HepG2 (cell line): ENCODE data around the gene SLIT3. TPM values are rescaled to one million over a fixed set of nuclear protein-coding genes. Genes with fewer than 3 reads are reported as not detected.

Experiments
- ATAC-seq: fragments of 200-7000 bp; cut with Tn5 transposase; 3 replicates; pipeline ENCODE4 v1.9.1; 2020; ENCODE audit warnings: mild to moderate bottlenecking, moderate library complexity
- BruUV-seq: library from RNA; stranded (reverse); fragments of 400-500 nt; replicated peaks from 2 replicates; lab custom pipeline; 2021; lab: Mats Ljungman, UMichigan
- CTCF ChIA-PET: fragments of 300-600 bp; formaldehyde crosslinking; extraction: SDS; loops from one replicate; lab custom pipeline; 2021; ENCODE audit warnings: low total read pairs, inconsistent platforms, low intra/inter-chr PET ratio; lab: Yijun Ruan, JAX
- POLR2A ChIA-PET: fragments of 350-600 bp; sonication (Branson Sonifier 250); formaldehyde crosslinking; loops from one replicate; lab custom pipeline; 2020; ENCODE audit warnings: antibody characterized with exemption, inconsistent platforms; lab: Yijun Ruan, JAX
- DNase-seq: peaks from one replicate; pipeline ENCODE4 v3.0.0-alpha.2; 2015; ENCODE audit warnings: low spot score
- FAIRE-seq: peaks from 3 replicates; lab custom pipeline; 2011; peaks lifted over from hg19 to GRCh38; lab: Jason Lieb, UNC
- H2AFZ ChIP-seq: one replicate; pipeline ENCODE4 v1.6.1; 2011; ENCODE audit warnings: low read length, inconsistent platforms
- H3K27ac ChIP-seq: fragments of 300-600 bp; 3 replicates; pipeline ENCODE4 v1.8.0; 2011; ENCODE audit warnings: mixed run types, mild to moderate bottlenecking, mixed read lengths, low read length, inconsistent platforms; ENCODE audit not compliant: insufficient read depth; ENCODE audit errors: extremely low read length
- H3K27me3 ChIP-seq, 2 experiments: fragments of 200-600 bp in 1 of 2; 2 replicates in 1 of 2; 3 replicates in 1 of 2; pipeline versions ENCODE4 v1.6.0 to v1.8.0; 2011; ENCODE audit warnings: low read length in 2 of 2, mild to moderate bottlenecking in 2 of 2, moderate library complexity in 2 of 2, inconsistent platforms in 1 of 2; ENCODE audit not compliant: insufficient read depth in 2 of 2, control insufficient read depth in 1 of 2
- H3K36me3 ChIP-seq, 2 experiments: fragments of 200-600 bp in 1 of 2; replicated peaks in 1 of 2; 2 replicates in 1 of 2; 3 replicates in 1 of 2; pipeline versions ENCODE4 v1.5.1 to v1.8.0; 2011; ENCODE audit warnings: low read length in 2 of 2, inconsistent platforms in 1 of 2; ENCODE audit not compliant: insufficient read depth in 2 of 2, control insufficient read depth in 1 of 2
- H3K4me1 ChIP-seq: 2 replicates; pipeline ENCODE4 v1.5.1; 2012; ENCODE audit warnings: low read length, inconsistent platforms; ENCODE audit not compliant: insufficient read depth
- H3K4me2 ChIP-seq: 2 replicates; pipeline ENCODE4 v1.6.0; 2011; ENCODE audit warnings: low read depth, low read length, inconsistent platforms
- H3K4me3 ChIP-seq, 3 experiments: fragments of 200-600 bp in 1 of 3; sonication (generic), shearing (Covaris generic) in 1 of 3; replicated peaks in 1 of 3; 2 replicates each; pipeline ENCODE4 v1.5.1; 2011 to 2016; ENCODE audit warnings: low read length in 3 of 3, inconsistent platforms in 2 of 3, low read depth in 2 of 3, mild to moderate bottlenecking in 2 of 3, control low read depth in 1 of 3, mixed read lengths in 1 of 3; ENCODE audit not compliant: insufficient read depth in 1 of 3
- H3K79me2 ChIP-seq: one replicate; pipeline ENCODE4 v1.6.1; 2011; ENCODE audit warnings: low read length, inconsistent platforms; ENCODE audit not compliant: insufficient read depth
- H3K9ac ChIP-seq: 2 replicates; pipeline ENCODE4 v1.6.0; 2011; ENCODE audit warnings: mild to moderate bottlenecking, low read depth, low read length, inconsistent platforms; ENCODE audit not compliant: insufficient read depth
- H3K9me3 ChIP-seq: 2 replicates; pipeline ENCODE4 v1.5.1; 2012; ENCODE audit warnings: mild to moderate bottlenecking, low read length
- H4K20me1 ChIP-seq: 2 replicates; pipeline ENCODE4 v1.6.0; 2011; ENCODE audit warnings: inconsistent platforms, mild to moderate bottlenecking, low read length, moderate library complexity; ENCODE audit not compliant: insufficient read depth
- NCOA5 ChIP-seq: sonication (generic); formaldehyde crosslinking; IDR thresholded peaks from 2 replicates; pipeline ENCODE4 v1.4.0; 2020; ENCODE audit warnings: missing genetic modification reagents
- RERE ChIP-seq: IDR thresholded peaks from 2 replicates; pipeline ENCODE4 v1.6.1; 2016; ENCODE audit warnings: low read depth, missing genetic modification reagents, missing compliant biosample characterization
- SIN3B ChIP-seq: fragments of 150-350 bp; IDR thresholded peaks from 2 replicates; pipeline ENCODE4 v1.6.1; 2014; ENCODE audit warnings: low read length
- SP1 ChIP-seq, 2 experiments: fragments of 450-650 bp in 1 of 2; sonication (generic) in 1 of 2; formaldehyde crosslinking in 1 of 2; IDR thresholded peaks; 2 replicates each; pipeline versions ENCODE4 v1.4.0 to v1.6.1; 2016 to 2020; ENCODE audit warnings: missing genetic modification reagents in 1 of 2
- TBL1XR1 ChIP-seq: fragments of 150-350 bp; IDR thresholded peaks from 2 replicates; pipeline ENCODE4 v1.6.1; 2014; ENCODE audit warnings: borderline replicate concordance, low read length; ENCODE audit not compliant: partially characterized antibody
- TFAP4 ChIP-seq: sonication (generic); IDR thresholded peaks from 2 replicates; pipeline ENCODE4 v1.6.1; 2016; ENCODE audit warnings: low read depth, borderline replicate concordance
- ZNF720 ChIP-seq: sonication (generic); formaldehyde crosslinking; IDR thresholded peaks from 2 replicates; pipeline ENCODE4 v1.4.0; 2020; ENCODE audit warnings: missing genetic modification reagents
- ZNF761 ChIP-seq: sonication (generic); formaldehyde crosslinking; conservative IDR thresholded peaks from 2 replicates; pipeline ENCODE4 v1.4.0; 2020; ENCODE audit warnings: mild to moderate bottlenecking, missing genetic modification reagents
- ZSCAN30 ChIP-seq: sonication (generic); formaldehyde crosslinking; IDR thresholded peaks from 2 replicates; pipeline ENCODE4 v1.5.0; 2020; ENCODE audit warnings: mild to moderate bottlenecking, missing genetic modification reagents
- WGBS: methylation state at CpG from one replicate; pipeline ENCODE4 v1.1.6; 2017; ENCODE audit warnings: low lambda C conversion rate; 5-methylcytosine and 5-hydroxymethylcytosine counted together
- in situ Hi-C: cut with HindIII; loops from 2 replicates; pipeline ENCODE4 v1.10.0; 2017; ENCODE audit warnings: low pct_unique_long_range_greater_than_20kb; ENCODE audit not compliant: extremely low pct_ligation_motif_present
- intact Hi-C: fragments of 100-400 bp; cut with micrococcal nuclease; formaldehyde crosslinking; loops from one replicate; pipeline ENCODE4 v1.10.0; 2022; ENCODE audit not compliant: unreplicated experiment
- polyA plus RNA-seq, 8 experiments: library from polyadenylated mRNA; depleted of rRNA in 3 of 8; stranded (reverse) in 7 of 8; unstranded in 1 of 8; fragments of >200 nt; fragmentation: Illumina TruSeq in 4 of 8; extraction: Trizol in 4 of 8; gene quantifications; 2 replicates each; pipeline versions ENCODE4 v1.2.1 to v1.2.3, GENCODE V29; 2011 to 2016; ENCODE audit warnings: low read depth in 4 of 8, missing spikeins in 1 of 8, mixed read lengths in 1 of 8; ENCODE audit not compliant: insufficient read depth in 1 of 8
- total RNA-seq, 5 experiments: library from RNA; depleted of rRNA; stranded (reverse); fragments of >200 nt; fragmentation: Illumina TruSeq; extraction: Trizol; gene quantifications; 2 replicates each; pipeline ENCODE4 v1.2.3, GENCODE V29; 2016; ENCODE audit warnings: low read depth in 1 of 5
- TF ChIP-seq, protein P1 (sequence below): sonication (generic); formaldehyde crosslinking; IDR thresholded peaks from 2 replicates; pipeline ENCODE4 v1.5.0; 2020; ENCODE audit warnings: missing genetic modification reagents

The SLIT3 gene
- total and polyA plus RNA-seq, 2 of the 13 experiments (the other 11 are each of a cell fraction or from before 2014, with no cell fraction given), result not detected

GRCh38 chr5:168943091-168943884 is 357.7 kb downstream of the SLIT3 start:
- H2AFZ ChIP-seq, result no peak overlapping the region
- H3K79me2 ChIP-seq, result no peaks in the 10 kb centered on the region
- intact Hi-C loops, result no loop called here
- no peak for TF ChIP-seq NCOA5 (CRISPR knock-in tag)
- TF ChIP-seq, protein P1, sequence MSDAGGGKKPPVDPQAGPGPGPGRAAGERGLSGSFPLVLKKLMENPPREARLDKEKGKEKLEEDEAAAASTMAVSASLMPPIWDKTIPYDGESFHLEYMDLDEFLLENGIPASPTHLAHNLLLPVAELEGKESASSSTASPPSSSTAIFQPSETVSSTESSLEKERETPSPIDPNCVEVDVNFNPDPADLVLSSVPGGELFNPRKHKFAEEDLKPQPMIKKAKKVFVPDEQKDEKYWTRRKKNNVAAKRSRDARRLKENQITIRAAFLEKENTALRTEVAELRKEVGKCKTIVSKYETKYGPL (CRISPR knock-in tag), result no peak
- no peak for FAIRE-seq
- H4K20me1 ChIP-seq, result no peaks in the 10 kb centered on the region
- ATAC-seq, result no peak
- H3K27ac ChIP-seq, result no peak overlapping the region
- no peak overlapping the region for H3K4me2 ChIP-seq
- no peak overlapping the region for H3K9ac ChIP-seq
- ChIA-PET CTCF (no interaction called here), POLR2A (no interaction called here)
- no peak overlapping the region for H3K4me3 ChIP-seq
- H3K36me3 ChIP-seq, result no peaks in the 10 kb centered on the region
- in situ Hi-C loops, result no loop called here
- no peaks in the 10 kb centered on the region for H3K9me3 ChIP-seq
- DNase-seq, result no peak
- WGBS, result 0% methylated on average over 2 of the region's 2 CpGs
- BruUV-seq, result no TSS peak
- H3K4me1 ChIP-seq, result no peaks in the 10 kb centered on the region
- peaks cover 0 to 3% of the 10 kb centered on the region in 2 experiments; a peak in 1 of 5 replicates for H3K27me3 ChIP-seq

DNA sequence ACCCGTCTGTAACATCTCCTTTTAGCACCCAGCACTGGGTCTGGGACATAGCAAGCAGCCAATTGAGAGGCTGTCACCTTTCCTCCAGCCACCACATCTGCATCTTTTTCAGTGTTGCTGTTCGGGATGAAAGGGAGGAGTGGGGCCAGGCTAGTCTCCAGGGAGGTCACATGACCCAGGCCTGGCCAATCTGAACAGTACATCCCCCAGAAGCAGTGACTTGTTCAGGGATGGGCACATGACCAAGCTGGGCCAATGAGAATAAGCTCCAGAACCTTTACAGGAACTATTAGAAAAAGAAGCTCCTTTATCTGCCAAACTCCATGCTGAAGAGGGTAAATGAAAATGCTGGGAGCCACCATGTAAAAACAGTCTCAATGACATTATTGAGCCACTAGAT is 359.0 kb downstream of the SLIT3 start:
- no peaks in the 10 kb centered on the region for H3K4me1 ChIP-seq
- FAIRE-seq (no peak), ATAC-seq (no peak), DNase-seq (no peak)
- no peak overlapping the region for H3K9ac ChIP-seq
- no peak overlapping the region for H3K4me2 ChIP-seq
- H2AFZ ChIP-seq, result no peak overlapping the region
- no peak overlapping the region for H3K27ac ChIP-seq
- CTCF ChIA-PET, result no interaction called here
- intact Hi-C loops (no loop called here), in situ Hi-C loops (no loop called here)
- H3K27me3 ChIP-seq, result peaks cover 0 to 6% of the 10 kb centered on the region in 2 experiments; a peak in 2 of 5 replicates
- no peak overlapping the region for H3K4me3 ChIP-seq
- H3K79me2 ChIP-seq, result no peaks in the 10 kb centered on the region
- POLR2A ChIA-PET, result no interaction called here
- no TSS peak for BruUV-seq
- no peaks in the 10 kb centered on the region for H4K20me1 ChIP-seq
- H3K9me3 ChIP-seq, result no peaks in the 10 kb centered on the region
- 5% methylated on average over 2 of the region's 2 CpGs for WGBS
- no peaks in the 10 kb centered on the region for H3K36me3 ChIP-seq
- TF ChIP-seq ZNF720 (CRISPR knock-in tag) (no peak), ZNF761 (CRISPR knock-in tag) (no peak), TFAP4 (no peak), SP1 (IDR thresholded peaks at IDR 0.05) (no peak), SP1 (CRISPR knock-in tag; IDR thresholded peaks at IDR 0.05) (no peak), SIN3B (no peak), ZSCAN30 (CRISPR knock-in tag) (no peak), TBL1XR1 (no peak), RERE (CRISPR knock-in tag) (no peak)
